Inflammatory macrophage treated with lipopolysaccharide for 1 hour (primary cell): ENCODE data around the gene MRPL58.

Source experiments
- DNase-seq, 2 donors: peaks; one replicate each; pipeline ENCODE4 v3.0.0-alpha.2; 2020 to 2022

MRPL58 gene

GRCh38 chr17:75048249-75048878, 35.9 kb downstream of the MRPL58 start:
- peak in 1 of 2 donors; percentile 41 for DNase-seq

GRCh38 chr17:75049057-75049456, 36.6 kb downstream of the MRPL58 start:
- DNase-seq: no peak

GRCh38 chr17:75049706-75050105, 37.2 kb downstream of the MRPL58 start:
- no peak for DNase-seq

- no peak for DNase-seq
Measured at GRCh38 chr17:75051941-75052340, 39.5 kb downstream of the MRPL58 start.

- peak; percentile 58 to 61 for DNase-seq
Measured at GRCh38 chr17:75059369-75060345, 47.2 kb downstream of the MRPL58 start.

- no peak for DNase-seq
Measured at GRCh38 chr17:75060434-75061054, 48.1 kb downstream of the MRPL58 start.

- DNase-seq: no peak
Measured at GRCh38 chr17:75061055-75061438, 48.6 kb downstream of the MRPL58 start.

- DNase-seq: no peak
Measured at GRCh38 chr17:75061618-75062017, 49.1 kb downstream of the MRPL58 start.

- DNase-seq: no peak
Measured at GRCh38 chr17:75063201-75063600, 50.7 kb downstream of the MRPL58 start.

- DNase-seq: no peak
Measured at GRCh38 chr17:75063626-75064025, 51.2 kb downstream of the MRPL58 start.

GRCh38 chr17:75064040-75064439, 51.6 kb downstream of the MRPL58 start:
- no peak for DNase-seq

- no peak for DNase-seq
Measured at GRCh38 chr17:75064460-75064859, 52.0 kb downstream of the MRPL58 start.

- no peak for DNase-seq
Measured at GRCh38 chr17:75064867-75065561, 52.5 kb downstream of the MRPL58 start.

- no peak for DNase-seq
Measured at GRCh38 chr17:75065562-75066151, 53.2 kb downstream of the MRPL58 start.

GRCh38 chr17:75067856-75068255, 55.4 kb downstream of the MRPL58 start:
- DNase-seq: no peak

GRCh38 chr17:75068750-75069149, 56.3 kb downstream of the MRPL58 start:
- no peak for DNase-seq

GRCh38 chr17:75069783-75070182, 57.3 kb downstream of the MRPL58 start:
- DNase-seq: no peak
